Upper lobe of left lung (tissue), 6 donors: ENCODE data around the gene GBE1. TPM values are rescaled to one million over a fixed set of nuclear protein-coding genes. Genes with fewer than 3 reads are reported as not detected.

ENCODE experiments used
- ATAC-seq, 2 donors: fragments of 200-7000 bp; cut with Tn5 transposase; one replicate each; pipeline ENCODE4 v1.9.1; 2022; ENCODE audit warnings: mild to moderate bottlenecking in 2 of 2, moderate library complexity in 2 of 2; ENCODE audit not compliant: low FRiP score in 2 of 2
- DNase-seq, 2 donors: peaks; one replicate each; pipeline ENCODE4 v3.0.0-alpha.2; 2019 to 2020
- H3K27ac ChIP-seq, 4 donors: fragments of 200-600 bp; sonication (generic); one replicate each; pipeline ENCODE4 v1.5.1; 2016 to 2019
- H3K27me3 ChIP-seq, 4 donors: fragments of 200-600 bp; sonication (generic); one replicate each; pipeline ENCODE4 v1.5.1; 2017 to 2019
- H3K36me3 ChIP-seq, 4 donors: fragments of 200-600 bp; sonication (generic); one replicate each; pipeline ENCODE4 v1.5.1; 2016 to 2019
- H3K4me1 ChIP-seq, 4 donors: fragments of 200-600 bp; sonication (generic); one replicate each; pipeline ENCODE4 v1.5.1; 2018 to 2019
- H3K4me3 ChIP-seq, 4 donors: fragments of 200-600 bp; sonication (generic); one replicate each; pipeline ENCODE4 v1.5.1; 2017 to 2019; ENCODE audit warnings: mild to moderate bottlenecking in 2 of 4, moderate library complexity in 1 of 4
- H3K9me3 ChIP-seq, 4 donors: fragments of 200-600 bp; sonication (generic); one replicate each; pipeline ENCODE4 v1.5.1; 2018 to 2019
- CTCF ChIP-seq, 6 experiments: fragments of 450-650 bp in 4 of 6; fragments of 200-600 bp in 2 of 6; sonication (generic) in 2 of 6; IDR thresholded peaks; one replicate each; pipeline ENCODE4 v1.5.1; 2016 to 2019; ENCODE audit warnings: antibody characterized with exemption in 6 of 6
- EP300 ChIP-seq, 4 donors: sonication (generic); formaldehyde crosslinking; IDR thresholded peaks; one replicate each; pipeline ENCODE4 v1.5.1; 2017; ENCODE audit warnings: antibody characterized with exemption in 4 of 4, control low read depth in 2 of 4
- POLR2A ChIP-seq, 4 donors: fragments of 450-650 bp; IDR thresholded peaks; one replicate each; pipeline ENCODE4 v1.5.1; 2016 to 2017; ENCODE audit warnings: antibody characterized with exemption in 4 of 4, mild to moderate bottlenecking in 2 of 4
- POLR2AphosphoS5 ChIP-seq, 2 donors: sonication (generic); formaldehyde crosslinking; IDR thresholded peaks; one replicate each; pipeline ENCODE4 v1.5.1; 2017; ENCODE audit warnings: antibody characterized with exemption in 2 of 2
- WGBS, 2 donors: methylation state at CpG; one replicate each; pipeline ENCODE4 v1.1.5; 2017 to 2018; 5-methylcytosine and 5-hydroxymethylcytosine counted together
- total RNA-seq, 6 donors: library from RNA; depleted of rRNA in 4 of 6; stranded (reverse); fragments of >200 nt in 4 of 6; gene quantifications; one replicate each; pipeline versions ENCODE4 v1.1.0 to v1.2.1, GENCODE V29; 2016 to 2021
- donor health status: DM: no; HTN: no; CAD: no; lungs with moderate emphysema.
- donor health status: DM: no; HTN: yes; CAD: no; lungs with severe emphysema.

GBE1 gene
- total RNA-seq, 6 donors from 2014 or later: 19.9 to 40.9 (median 27.5) TPM

GRCh38 chr3:81579744-81580143, 181.7 kb downstream of the GBE1 start:
- 91 to 96% methylated on average over 2 of the region's 2 CpGs for WGBS, 2 donors
- H3K4me1 ChIP-seq: no peaks in the 10 kb centered on the region
- H3K9me3 ChIP-seq: no peaks in the 10 kb centered on the region
- peaks cover 0 to 15% (median 0%) of the 10 kb centered on the region in 4 donors for H3K36me3 ChIP-seq
- no peak for TF ChIP-seq POLR2A (IDR thresholded peaks at IDR 0.05)
- no peak for TF ChIP-seq EP300 (IDR thresholded peaks at IDR 0.05)
- TF ChIP-seq POLR2AphosphoS5 (IDR thresholded peaks at IDR 0.05): no peak
- TF ChIP-seq CTCF (IDR thresholded peaks at IDR 0.05): no peak
- no peaks in the 10 kb centered on the region for H3K27me3 ChIP-seq
- no peak for ATAC-seq
- no peak overlapping the region for H3K27ac ChIP-seq
- no peak overlapping the region for H3K4me3 ChIP-seq
- DNase-seq: no peak

GRCh38 chr3:81572201-81572756, 189.2 kb downstream of the GBE1 start:
- TF ChIP-seq POLR2AphosphoS5 (IDR thresholded peaks at IDR 0.05) (no peak), EP300 (IDR thresholded peaks at IDR 0.05) (no peak), POLR2A (IDR thresholded peaks at IDR 0.05) (no peak), CTCF (IDR thresholded peaks at IDR 0.05) (no peak)
- H3K9me3 ChIP-seq: no peaks in the 10 kb centered on the region

GRCh38 chr3:81568378-81568777, 193.1 kb downstream of the GBE1 start:
- ATAC-seq (no peak), DNase-seq (no peak)
- Histone ChIP-seq H3K9me3 (peaks cover 0 to 2% (median 0%) of the 10 kb centered on the region in 4 donors), H3K36me3 (peaks cover 0 to 10% (median 0%) of the 10 kb centered on the region in 4 donors), H3K4me3 (no peak overlapping the region), H3K27ac (no peak overlapping the region), H3K27me3 (no peaks in the 10 kb centered on the region), H3K4me1 (no peaks in the 10 kb centered on the region)
- WGBS, 2 donors: 71 to 74% methylated on average over 5 of the region's 5 CpGs
- no peak for TF ChIP-seq POLR2A (IDR thresholded peaks at IDR 0.05)
- TF ChIP-seq POLR2AphosphoS5 (IDR thresholded peaks at IDR 0.05): no peak
- TF ChIP-seq CTCF (IDR thresholded peaks at IDR 0.05): no peak
- no peak for TF ChIP-seq EP300 (IDR thresholded peaks at IDR 0.05)

More at GRCh38 chr3:81572201-81572756, 189.2 kb downstream of the GBE1 start:
- H3K4me1 ChIP-seq: no peaks in the 10 kb centered on the region
- H3K4me3 ChIP-seq: no peak overlapping the region
- no peak for ATAC-seq
- DNase-seq: no peak
- H3K36me3 ChIP-seq: peaks cover 0 to 9% (median 0%) of the 10 kb centered on the region in 4 donors
- 98 to 100% methylated on average over 1 of the region's 1 CpG for WGBS, 2 donors
- H3K27me3 ChIP-seq: no peaks in the 10 kb centered on the region
- H3K27ac ChIP-seq: no peak overlapping the region

DNA sequence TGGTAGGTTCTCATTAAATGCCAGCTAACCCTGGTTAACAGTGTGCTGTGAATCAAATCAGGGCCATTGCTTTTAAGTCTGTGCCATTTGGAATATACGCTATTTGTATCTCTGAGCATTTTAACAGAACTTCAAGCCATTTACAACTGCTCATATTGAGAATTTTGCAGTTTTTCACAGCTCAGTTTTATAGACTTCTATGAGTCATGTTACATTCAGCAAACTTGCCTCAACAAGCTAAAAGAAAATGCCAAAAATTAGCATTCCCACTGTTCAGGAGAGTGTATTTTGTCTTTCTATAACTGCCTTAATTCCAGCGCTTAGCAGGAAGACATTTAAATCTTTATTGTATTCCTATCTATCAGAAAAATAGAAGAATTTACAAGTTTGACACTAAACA, 196.4 kb downstream of the GBE1 start:
- WGBS, 2 donors: 91 to 100% methylated on average over 2 of the region's 2 CpGs
- Histone ChIP-seq H3K27ac (no peak overlapping the region), H3K27me3 (no peaks in the 10 kb centered on the region), H3K4me1 (no peaks in the 10 kb centered on the region), H3K9me3 (peaks cover 0 to 2% (median 0%) of the 10 kb centered on the region in 4 donors), H3K4me3 (no peak overlapping the region), H3K36me3 (peaks cover 0 to 10% (median 0%) of the 10 kb centered on the region in 4 donors)
- TF ChIP-seq CTCF (IDR thresholded peaks at IDR 0.05) (no peak), POLR2AphosphoS5 (IDR thresholded peaks at IDR 0.05) (no peak), EP300 (IDR thresholded peaks at IDR 0.05) (no peak), POLR2A (IDR thresholded peaks at IDR 0.05) (no peak)
- DNase-seq (no peak), ATAC-seq (no peak)

DNA sequence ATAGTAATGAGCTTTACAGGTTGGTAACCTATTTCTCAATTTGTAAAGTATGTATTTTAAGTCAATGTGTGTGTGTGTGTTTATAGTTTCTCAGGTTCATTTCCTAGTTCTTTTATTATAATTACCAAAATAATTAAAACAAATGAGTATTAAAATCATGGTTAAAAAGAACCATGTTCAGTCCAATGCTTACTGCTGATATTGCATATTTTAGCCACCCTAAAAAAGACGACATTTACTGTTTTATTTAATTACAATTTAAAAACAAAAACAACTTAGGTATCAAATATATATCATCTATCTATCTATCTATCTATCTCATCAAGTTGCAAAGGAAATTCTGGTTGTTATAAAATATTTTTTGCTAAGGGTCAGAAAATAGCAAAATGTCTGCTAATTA, 203.3 kb downstream of the GBE1 start:
- ATAC-seq: no peak
- H3K9me3 ChIP-seq: no peaks in the 10 kb centered on the region
- no peaks in the 10 kb centered on the region for H3K27me3 ChIP-seq
- H3K4me3 ChIP-seq: no peak overlapping the region
- H3K4me1 ChIP-seq: peaks cover 0 to 5% (median 0%) of the 10 kb centered on the region in 4 donors
- TF ChIP-seq CTCF (IDR thresholded peaks at IDR 0.05) (no peak), POLR2AphosphoS5 (IDR thresholded peaks at IDR 0.05) (no peak), EP300 (IDR thresholded peaks at IDR 0.05) (no peak), POLR2A (IDR thresholded peaks at IDR 0.05) (no peak)
- no peak overlapping the region for H3K27ac ChIP-seq
- no peak for DNase-seq
- H3K36me3 ChIP-seq: no peaks in the 10 kb centered on the region
- WGBS, 2 donors: 0 to 63% methylated on average over 1 of the region's 1 CpG
